Cardiac fibroblast (primary cell): ENCODE data around the gene CPTP.
A peak's percentile ranks its signal among the peaks of the same experiment; 100 is the strongest.

Source experiments
- DNase-seq, 2 donors: peaks; one replicate each; pipeline versions ENCODE4 v3.0.0 to v3.0.0-alpha.2; 2010; ENCODE audit warnings: low read depth in 2 of 2
- H3K4me3 ChIP-seq, 2 donors: replicated peaks in 1 of 2; 1 replicate in 1 of 2; 2 replicates in 1 of 2; pipeline ENCODE4 v1.5.1; 2011; ENCODE audit warnings: low read depth in 2 of 2, low read length in 2 of 2, mild to moderate bottlenecking in 2 of 2, moderate library complexity in 1 of 2
- CTCF ChIP-seq: IDR thresholded peaks from one replicate; pipeline ENCODE4 v1.5.1; 2011; ENCODE audit warnings: low read depth, mild to moderate bottlenecking, low read length, inconsistent platforms

The CPTP gene

GRCh38 chr1:1357871-1358432 lies 33.4 kb downstream of the CPTP start:
- peak overlapping the region; percentile 61 to 68 for H3K4me3 ChIP-seq

DNA sequence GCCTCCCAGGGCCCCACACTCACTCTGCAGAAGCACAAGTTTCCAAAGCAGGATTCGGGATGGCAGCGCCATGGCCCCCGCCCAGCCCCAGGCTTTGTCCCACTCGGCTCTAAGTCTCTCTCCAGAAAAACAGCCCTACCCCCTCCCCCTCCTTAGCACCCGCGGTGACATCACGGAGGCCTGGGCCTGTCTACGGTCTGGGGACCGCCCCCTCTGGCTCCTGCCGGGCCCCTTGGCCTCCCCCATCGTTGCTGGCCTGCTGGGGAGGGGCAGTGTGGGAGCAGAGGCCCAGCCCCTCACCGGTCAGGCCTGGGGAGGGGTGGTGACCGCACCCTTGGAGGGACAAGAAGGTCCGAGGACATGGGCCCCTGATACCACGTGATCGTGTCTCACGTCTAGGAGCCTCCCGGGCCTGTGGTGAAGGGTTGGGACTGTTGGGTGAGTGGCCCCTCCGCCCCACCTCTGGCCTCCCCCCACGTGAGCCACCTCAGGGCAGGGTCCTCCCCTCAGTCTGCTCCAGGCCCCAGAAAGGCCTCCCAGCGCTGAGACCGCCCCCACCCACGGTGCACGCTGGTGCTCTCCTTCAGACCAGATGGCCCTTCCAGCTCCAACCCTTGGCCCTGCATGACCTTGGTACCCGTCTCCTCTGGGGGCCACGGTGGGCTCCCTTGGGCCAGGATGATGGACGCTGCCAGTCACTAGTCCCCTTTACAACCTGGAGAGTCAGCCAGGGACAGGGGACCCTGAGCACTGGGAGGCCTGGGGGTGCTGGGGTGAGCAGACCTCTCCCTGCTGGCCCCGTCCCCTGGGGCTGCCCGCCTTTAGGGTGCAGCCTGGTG lies 34.0 kb downstream of the CPTP start, which contains the start of gene MXRA8:
TSS of gene MXRA8 (minus strand) at position 123 of the 839 bp plus-strand sequence. CDS start at position 72, 51 bp downstream.
- DNase-seq: peak; percentile 65 to 90
- no peak for TF ChIP-seq CTCF
- H3K4me3 ChIP-seq: peak within 1 kb of the TSS; percentile 61 to 68

More at GRCh38 chr1:1357871-1358432, 33.4 kb downstream of the CPTP start:
- DNase-seq: peak in 1 of 2 donors; percentile 36
- TF ChIP-seq CTCF: no peak

DNA sequence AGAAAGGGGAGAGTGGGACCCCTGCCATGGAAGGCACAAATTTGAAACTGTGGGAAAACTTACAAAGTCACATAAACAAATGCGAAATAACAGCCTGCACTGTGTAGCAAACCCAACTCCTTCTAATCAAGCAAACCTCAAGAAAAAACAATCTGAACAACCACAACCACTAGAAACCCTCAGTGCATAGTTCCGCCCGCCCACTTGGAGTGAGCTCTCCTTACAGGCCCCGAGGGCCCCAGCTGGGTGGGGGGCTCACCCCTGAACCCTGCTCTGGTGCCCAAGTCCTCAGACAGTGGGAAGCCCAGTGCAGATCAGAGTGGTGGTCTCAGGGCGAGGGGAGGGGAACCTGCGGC lies 34.7 kb downstream of the CPTP start:
- H3K4me3 ChIP-seq: no peak overlapping the region
- DNase-seq: peak; percentile 40 to 61
- no peak for TF ChIP-seq CTCF

- no peak for TF ChIP-seq CTCF
- DNase-seq: peak; percentile 34 to 52
- H3K4me3 ChIP-seq: no peak overlapping the region
Measured at GRCh38 chr1:1359664-1360468, 35.3 kb downstream of the CPTP start.

DNA sequence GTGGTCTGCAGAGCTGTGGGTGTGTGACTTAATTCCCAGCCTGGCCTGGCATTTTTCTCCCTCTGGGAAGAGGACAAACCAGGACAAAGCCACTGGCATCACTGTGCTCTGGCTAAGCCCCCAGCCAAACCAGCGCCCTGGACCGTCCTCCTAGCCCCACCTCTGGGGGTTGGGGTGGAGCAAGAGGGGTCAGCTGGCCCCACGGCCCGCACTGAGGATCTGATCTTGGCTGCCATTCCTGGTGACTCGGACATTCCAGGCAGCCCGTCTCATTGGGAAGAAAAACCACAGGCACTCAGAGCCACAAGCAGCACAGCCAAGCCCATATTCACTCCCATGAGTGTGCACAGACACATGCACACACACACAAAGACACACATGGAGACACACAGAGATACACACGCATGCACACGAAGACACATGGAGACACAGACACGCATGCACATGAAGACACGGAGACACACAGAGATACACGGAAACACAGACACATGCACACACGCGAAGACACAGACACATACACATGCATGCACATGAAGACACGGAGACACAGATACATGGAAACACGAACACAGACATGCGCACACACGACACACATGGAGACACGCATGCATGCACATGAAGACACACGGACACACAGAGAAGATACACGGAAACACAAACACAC lies 36.0 kb downstream of the CPTP start:
- TF ChIP-seq CTCF: no peak
- peak; percentile 92 to 93 for DNase-seq
- no peak overlapping the region for H3K4me3 ChIP-seq

GRCh38 chr1:1361233-1361981 lies 36.8 kb downstream of the CPTP start:
- no peak for DNase-seq
- TF ChIP-seq CTCF: no peak
- H3K4me3 ChIP-seq: no peak overlapping the region
